Mucosa of descending colon (tissue), 3 donors: Measurements from ENCODE around the gene HOXC13. TPM values are rescaled to one million over a fixed set of nuclear protein-coding genes. Genes with fewer than 3 reads are reported as not detected.

Source experiments
- ATAC-seq: fragments of 200-7000 bp; cut with Tn5 transposase; one replicate; pipeline ENCODE4 v1.9.1; 2020; ENCODE audit warnings: mild to moderate bottlenecking, moderate library complexity
- DNase-seq, 3 donors: peaks; one replicate each; pipeline ENCODE4 v3.0.0-alpha.2; 2020
- H3K36me3 ChIP-seq: fragments of 200-600 bp; one replicate; pipeline ENCODE4 v1.8.0; 2021; ENCODE audit warnings: low read depth, mild to moderate bottlenecking
- H3K4me1 ChIP-seq: fragments of 200-600 bp; one replicate; pipeline ENCODE4 v1.8.0; 2021; ENCODE audit warnings: low read depth, mild to moderate bottlenecking
- H3K4me3 ChIP-seq: fragments of 200-600 bp; one replicate; pipeline ENCODE4 v1.8.0; 2021; ENCODE audit warnings: mild to moderate bottlenecking
- H3K9me3 ChIP-seq: fragments of 200-600 bp; one replicate; pipeline ENCODE4 v1.8.0; 2021; ENCODE audit warnings: mild to moderate bottlenecking
- CTCF ChIP-seq: fragments of 200-600 bp; IDR thresholded peaks from one replicate; pipeline ENCODE4 v1.8.0; 2022; ENCODE audit warnings: antibody characterized with exemption, mild to moderate bottlenecking
- intact Hi-C, 2 donors: fragments of 100-400 bp; cut with DNase I in 1 of 2; cut with micrococcal nuclease in 1 of 2; formaldehyde crosslinking; loops; one replicate each; pipeline versions ENCODE4 v1.11.0 to v1.11.1; 2022; cut with DNase I, micrococcal nuclease
- total RNA-seq, 3 donors: library from RNA; stranded (reverse); fragmentation: NEBNext Ultra II Directional in 2 of 3; extraction: Animal tissue kit (Norgen Biotek cat#: 25700) in 2 of 3; gene quantifications; one replicate each; pipeline versions ENCODE4 v1.2.1 to v1.2.4, GENCODE V29; 2021 to 2023
- donor health status: DM: no; HTN: no; CAD: no; lungs with moderate emphysema.
- donor health status: DM: no; HTN: no; CAD: no.
- donor health status: DM: no; HTN: yes; CAD: no.

Gene HOXC13
- total RNA-seq, 3 donors from 2014 or later, result not detected

- DNase-seq, result no peak
- ATAC-seq, result no peak
- Histone ChIP-seq H3K4me1 (no peaks in the 10 kb centered on the region), H3K4me3 (no peak overlapping the region), H3K36me3 (no peaks in the 10 kb centered on the region), H3K9me3 (no peaks in the 10 kb centered on the region)
- no peak for TF ChIP-seq CTCF
- intact Hi-C loops, result no loop called here
Observed at GRCh38 chr12:53952871-53953734, 14.5 kb downstream of the HOXC13 start.

- no peak for DNase-seq
- Histone ChIP-seq H3K36me3 (no peaks in the 10 kb centered on the region), H3K9me3 (no peaks in the 10 kb centered on the region), H3K4me1 (no peaks in the 10 kb centered on the region), H3K4me3 (no peak overlapping the region)
- intact Hi-C loops, result no loop called here
- no peak for TF ChIP-seq CTCF
- no peak for ATAC-seq
Observed at GRCh38 chr12:53953831-53954693, 15.4 kb downstream of the HOXC13 start.

GRCh38 chr12:53954694-53955035 is 16.0 kb downstream of the HOXC13 start, which contains the start of gene HOXC12:
Gene HOXC12, plus strand, starts transcription at chr12:53954903. Its CDS starts 27 bp downstream, at chr12:53954930.
- no peak for TF ChIP-seq CTCF
- ATAC-seq, result no peak
- H3K9me3 ChIP-seq, result no peaks in the 10 kb centered on the region
- no peak for DNase-seq
- intact Hi-C loops, result no loop called here
- H3K36me3 ChIP-seq, result no peaks in the 10 kb centered on the region
- H3K4me3 ChIP-seq, result no peak within 1 kb of the TSS
- H3K4me1 ChIP-seq, result no peaks in the 10 kb centered on the region

- no peak overlapping the region for H3K4me3 ChIP-seq
- H3K9me3 ChIP-seq, result no peaks in the 10 kb centered on the region
- no peaks in the 10 kb centered on the region for H3K36me3 ChIP-seq
- DNase-seq, result no peak
- no peak for TF ChIP-seq CTCF
- H3K4me1 ChIP-seq, result no peaks in the 10 kb centered on the region
- no peak for ATAC-seq
- intact Hi-C loops, result no loop called here
Observed at GRCh38 chr12:53955036-53955775, 16.6 kb downstream of the HOXC13 start.

GRCh38 chr12:53955776-53956250 is 17.2 kb downstream of the HOXC13 start:
- H3K4me1 ChIP-seq, result no peaks in the 10 kb centered on the region
- TF ChIP-seq CTCF, result no peak

More at GRCh38 chr12:53955776-53956250, 17.2 kb downstream of the HOXC13 start:
- H3K9me3 ChIP-seq, result no peaks in the 10 kb centered on the region
- H3K36me3 ChIP-seq, result no peaks in the 10 kb centered on the region
- intact Hi-C loops, result no loop called here
- DNase-seq (no peak), ATAC-seq (no peak)
- no peak overlapping the region for H3K4me3 ChIP-seq
